GM18526 (cell line): ENCODE measurements around the gene LRRC25.

ENCODE experiments used
- POLR2A ChIP-seq: IDR thresholded peaks from 3 replicates; pipeline ENCODE4 v1.6.1; 2011; ENCODE audit not compliant: insufficient read length; ENCODE audit errors: extremely low read depth

LRRC25 gene

GRCh38 chr19:18430417-18431144 lies 33.2 kb upstream of the LRRC25 start:
- TF ChIP-seq POLR2A: no peak

DNA sequence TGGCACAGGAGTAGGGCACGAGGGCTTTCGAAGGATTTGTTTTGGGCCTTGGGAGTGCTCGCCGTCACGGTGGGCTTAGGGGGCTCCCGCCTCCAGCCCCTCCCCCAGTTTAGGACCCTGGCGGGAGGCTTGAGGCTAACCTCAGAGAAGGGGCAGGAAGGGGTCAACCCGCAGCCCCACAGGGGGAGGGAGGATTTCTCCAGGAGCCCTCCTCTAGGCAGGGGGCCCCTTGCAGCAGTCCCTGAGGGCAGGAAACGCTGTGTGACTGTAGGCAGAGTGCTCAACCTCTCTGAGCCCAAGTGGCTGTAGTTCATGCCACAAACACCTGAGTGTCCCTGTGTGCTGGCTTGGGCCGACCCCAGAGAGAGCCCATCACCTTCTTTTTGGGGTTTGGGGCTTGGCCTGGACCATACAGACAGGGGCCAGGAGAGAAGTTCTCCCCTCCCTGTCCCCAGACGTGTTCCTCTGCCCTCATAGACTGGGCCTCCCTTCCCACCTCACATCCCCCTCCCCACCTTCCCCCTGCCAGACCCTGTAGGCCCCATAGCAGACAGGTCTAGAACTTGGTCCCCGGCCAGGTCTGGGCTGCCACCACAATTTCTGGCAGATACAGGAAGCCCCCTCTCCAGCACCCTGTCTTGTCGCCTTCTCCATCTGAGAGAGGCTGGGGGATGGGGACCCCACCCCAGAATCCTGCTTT lies 32.4 kb upstream of the LRRC25 start:
- no peak for TF ChIP-seq POLR2A

GRCh38 chr19:18428787-18429674 lies 31.6 kb upstream of the LRRC25 start:
- no peak for TF ChIP-seq POLR2A

DNA sequence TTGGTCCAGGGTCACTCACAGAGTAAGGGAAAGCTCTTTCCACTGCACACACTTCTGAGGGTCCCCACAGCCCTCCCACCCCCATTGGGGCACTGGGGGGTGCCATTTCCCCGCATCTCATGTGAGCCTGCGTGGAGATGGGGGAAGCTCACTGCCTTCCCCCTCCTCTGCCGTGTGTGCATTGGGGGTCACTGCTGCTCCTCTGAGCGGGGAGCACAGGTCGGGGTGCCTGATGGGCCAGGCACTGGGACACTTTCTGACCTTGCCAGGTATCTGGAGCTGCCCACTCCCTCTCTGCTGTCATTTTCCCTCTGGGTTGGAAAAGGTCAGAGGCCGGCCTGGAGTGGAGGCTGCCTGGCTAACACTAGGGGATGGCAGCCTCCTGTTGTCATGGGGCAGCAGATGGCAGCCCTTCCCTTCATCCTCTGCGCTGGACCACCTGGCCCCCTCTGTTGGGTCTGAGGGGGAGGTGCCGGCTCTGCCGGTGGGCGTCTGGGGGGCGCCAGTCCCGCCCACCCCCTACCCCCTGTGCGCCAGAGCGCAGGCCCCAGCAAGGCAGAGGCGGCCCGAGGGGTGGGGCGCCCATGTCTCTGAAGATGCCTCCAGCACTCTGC lies 30.9 kb upstream of the LRRC25 start:
- no peak for TF ChIP-seq POLR2A

DNA sequence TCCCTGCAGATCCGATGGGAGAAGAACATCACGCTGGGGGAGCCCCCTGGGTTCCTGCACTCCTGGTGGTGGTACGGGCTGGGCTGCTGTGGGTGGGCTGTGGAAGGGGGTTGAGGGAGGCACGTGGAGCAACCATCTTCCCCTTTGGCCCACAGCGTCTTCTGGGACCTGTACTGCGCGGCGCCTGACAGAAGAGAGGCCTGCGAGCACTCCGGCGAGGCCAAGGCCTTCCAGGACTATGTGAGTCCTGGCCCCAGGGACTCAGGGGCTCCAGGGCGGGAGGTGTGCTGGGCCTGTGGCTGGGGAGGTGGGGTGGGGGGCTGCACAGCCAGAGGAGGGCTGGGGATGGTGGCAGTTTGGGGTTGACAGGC lies 30.3 kb upstream of the LRRC25 start:
- no peak for TF ChIP-seq POLR2A

DNA sequence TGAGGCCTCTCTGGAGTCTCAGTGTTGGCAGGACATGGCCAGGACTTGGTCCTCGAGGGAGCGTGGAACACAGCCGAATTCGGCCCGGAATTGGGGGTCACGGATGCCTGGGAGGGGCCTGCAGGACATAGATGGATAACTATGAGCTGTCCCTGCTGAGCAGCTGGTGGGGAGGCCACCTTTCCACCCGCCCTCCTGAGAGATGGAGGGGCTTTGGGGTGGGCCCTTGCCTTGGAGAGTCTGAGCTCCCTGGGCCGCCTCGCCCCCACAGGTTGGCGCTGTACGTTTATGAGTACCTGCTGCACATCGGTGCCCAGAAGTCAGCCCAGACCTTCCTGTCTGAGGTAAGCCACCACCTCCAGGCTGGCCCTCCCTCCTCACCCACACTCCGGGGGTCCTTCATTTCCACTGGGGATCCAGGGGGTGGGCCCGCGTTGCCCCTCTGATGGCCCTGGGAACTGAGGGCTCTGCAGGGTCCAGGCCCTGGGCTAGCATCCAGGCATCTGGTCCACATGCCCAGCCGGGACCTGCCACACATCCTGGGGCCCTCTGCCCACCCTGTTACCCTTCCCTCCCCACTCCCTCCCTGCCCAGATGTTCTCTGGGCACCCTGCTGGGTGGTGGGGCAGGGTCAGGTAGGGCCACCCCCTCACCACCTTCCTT lies 29.8 kb upstream of the LRRC25 start:
- TF ChIP-seq POLR2A: no peak

- no peak for TF ChIP-seq POLR2A
Measured at GRCh38 chr19:18426416-18426767, 29.0 kb upstream of the LRRC25 start.

- TF ChIP-seq POLR2A: no peak
Measured at GRCh38 chr19:18425515-18426415, 28.3 kb upstream of the LRRC25 start.

DNA sequence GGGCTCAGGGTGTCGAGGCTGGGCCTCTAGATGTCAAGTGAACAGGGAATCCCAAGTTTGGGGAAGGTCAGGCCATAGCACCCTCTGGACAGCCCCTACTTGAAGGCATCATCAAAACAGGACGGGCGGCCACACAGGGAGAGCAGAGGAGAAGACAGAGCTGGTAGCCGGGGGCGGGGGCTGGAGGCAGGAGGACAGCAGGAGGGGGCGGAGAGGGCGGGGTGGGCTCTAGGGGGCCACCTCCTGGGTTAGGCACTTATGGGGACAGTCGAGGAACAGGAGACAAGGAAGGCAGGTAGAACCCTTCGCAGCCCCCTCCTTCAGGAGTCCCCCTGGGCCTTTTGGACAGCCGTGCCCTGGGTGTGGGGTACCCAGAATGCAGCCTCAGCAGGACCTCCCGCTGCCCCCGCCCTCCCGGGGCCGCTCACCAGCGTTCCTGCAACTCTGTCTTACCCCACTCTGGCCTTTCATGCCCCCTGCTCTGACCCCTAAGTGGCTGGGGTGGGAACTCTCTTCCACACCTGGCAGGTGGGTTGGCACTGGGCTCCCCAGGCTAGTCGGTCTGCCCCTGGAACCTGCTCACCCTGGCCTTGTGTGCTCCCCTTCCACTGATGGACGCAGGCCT lies 27.6 kb upstream of the LRRC25 start:
- no peak for TF ChIP-seq POLR2A

GRCh38 chr19:18424122-18424889 lies 26.9 kb upstream of the LRRC25 start:
- no peak for TF ChIP-seq POLR2A

GRCh38 chr19:18423258-18424020 lies 26.0 kb upstream of the LRRC25 start:
- TF ChIP-seq POLR2A: no peak

DNA sequence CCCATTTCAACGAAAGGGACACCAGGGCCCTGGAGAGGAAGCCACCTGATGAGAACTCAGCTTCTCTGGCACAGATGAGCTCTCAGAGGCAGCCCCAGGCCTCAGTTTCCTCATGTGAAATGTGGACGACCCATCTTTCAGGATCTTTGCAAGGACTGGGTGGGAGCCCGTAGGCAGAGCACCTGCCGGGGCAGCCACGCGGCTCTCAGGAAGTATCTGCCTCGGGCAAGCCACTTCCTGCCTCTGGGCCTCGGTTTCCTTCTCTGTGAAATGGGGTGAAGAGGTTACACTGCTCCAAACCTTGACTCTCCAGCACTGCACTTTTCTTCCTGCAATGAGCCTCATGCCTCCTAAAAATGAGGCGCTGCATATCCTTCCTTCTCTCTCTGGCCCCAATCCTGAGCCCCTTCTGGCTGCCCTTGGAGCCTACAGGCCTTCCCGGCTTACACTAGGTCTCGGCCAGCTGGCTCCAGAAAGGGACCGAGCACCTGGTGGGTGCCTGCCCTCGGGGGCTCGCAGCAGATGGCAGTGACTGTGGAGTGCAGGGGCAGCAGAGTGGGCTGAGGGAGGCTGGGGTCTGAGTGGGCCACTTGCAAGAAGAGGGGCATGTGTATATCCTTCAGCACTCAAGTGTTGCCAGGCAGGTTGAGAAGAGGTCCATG lies 25.2 kb upstream of the LRRC25 start:
- no peak for TF ChIP-seq POLR2A
